H1 (cell line): ENCODE results near the gene MDM4. TPM values are rescaled to one million over a fixed set of nuclear protein-coding genes. Genes with fewer than 3 reads are reported as not detected.

Experiments used
- CTCF ChIA-PET: fragments of 300-600 bp; sonication (Branson Sonifier 250); formaldehyde crosslinking; loops from one replicate; lab custom pipeline; 2021; ENCODE audit not compliant: partially characterized antibody; lab: Charles Lee
- POLR2A ChIA-PET: fragments of 300-600 bp; sonication (Branson Sonifier 250); formaldehyde crosslinking; loops from one replicate; lab custom pipeline; 2021; ENCODE audit warnings: inconsistent platforms; ENCODE audit not compliant: partially characterized antibody; lab: Charles Lee
- DNase-seq, 2 experiments: peaks; one replicate each; pipeline versions ENCODE4 v3.0.0 to v3.0.0-alpha.2; 2010 to 2022; ENCODE audit warnings: low spot score in 2 of 2, low read depth in 1 of 2, mixed read lengths in 1 of 2
- FAIRE-seq: peaks from 2 replicates; lab custom pipeline; 2011; peaks lifted over from hg19 to GRCh38; lab: Jason Lieb, UNC
- H2AFZ ChIP-seq: 2 replicates; pipeline ENCODE4 v1.8.1; 2012; ENCODE audit warnings: low read length, inconsistent platforms
- H2AK5ac ChIP-seq: 2 replicates; pipeline ENCODE4 v1.6.1; 2013; ENCODE audit warnings: low read depth, low read length
- H2BK120ac ChIP-seq: replicated peaks from 2 replicates; pipeline ENCODE3; 2013; ENCODE audit warnings: low read depth, low read length, inconsistent platforms
- H2BK12ac ChIP-seq: 2 replicates; pipeline ENCODE4 v1.6.1; 2013; ENCODE audit warnings: low read depth, low read length
- H2BK15ac ChIP-seq: 2 replicates; pipeline ENCODE4 v1.6.1; 2013; ENCODE audit warnings: low read length
- H2BK20ac ChIP-seq: 2 replicates; pipeline ENCODE4 v1.6.1; 2013; ENCODE audit warnings: low read length
- H2BK5ac ChIP-seq: 2 replicates; pipeline ENCODE4 v1.6.1; 2013; ENCODE audit warnings: low read depth, low read length
- H3K14ac ChIP-seq: 2 replicates; pipeline ENCODE4 v1.6.1; 2013; ENCODE audit warnings: inconsistent platforms; ENCODE audit not compliant: insufficient read length
- H3K18ac ChIP-seq: 2 replicates; pipeline ENCODE4 v1.6.1; 2013; ENCODE audit warnings: low read length; ENCODE audit errors: extremely low read depth
- H3K23ac ChIP-seq: 2 replicates; pipeline ENCODE4 v1.6.1; 2013; ENCODE audit warnings: inconsistent platforms; ENCODE audit not compliant: insufficient read length
- H3K23me2 ChIP-seq: 2 replicates; pipeline ENCODE4 v1.6.1; 2013; ENCODE audit warnings: low read depth, low read length
- H3K27ac ChIP-seq: 2 replicates; pipeline ENCODE4 v1.6.1; 2011; ENCODE audit warnings: low read depth, low read length, inconsistent platforms
- H3K27me3 ChIP-seq, 4 experiments: replicated peaks in 1 of 4; 1 replicate in 1 of 4; 2 replicates in 3 of 4; pipeline versions ENCODE4 v1.6.1 to v1.8.1; 2011 to 2013; ENCODE audit warnings: low read length in 3 of 4, mild to moderate bottlenecking in 3 of 4, inconsistent platforms in 2 of 4, mixed read lengths in 2 of 4, moderate library complexity in 1 of 4; ENCODE audit not compliant: control insufficient read depth in 3 of 4, insufficient read depth in 3 of 4; ENCODE audit errors: extremely low read depth in 1 of 4
- H3K36me3 ChIP-seq, 4 experiments: 2 replicates each; pipeline versions ENCODE4 v1.6.1 to v1.8.1; 2011 to 2013; ENCODE audit warnings: mild to moderate bottlenecking in 4 of 4, low read length in 3 of 4, moderate library complexity in 2 of 4, control low read depth in 1 of 4, inconsistent platforms in 1 of 4; ENCODE audit not compliant: insufficient read depth in 4 of 4, control insufficient read depth in 2 of 4
- H3K4ac ChIP-seq: replicated peaks from 2 replicates; pipeline ENCODE3; 2013; ENCODE audit warnings: low read length, low read depth, mixed read lengths, inconsistent platforms; ENCODE audit not compliant: insufficient read length
- H3K4me1 ChIP-seq, 4 experiments: replicated peaks in 1 of 4; 1 replicate in 1 of 4; 2 replicates in 3 of 4; pipeline versions ENCODE4 v1.6.1 to v1.8.1; 2011 to 2013; ENCODE audit warnings: low read length in 3 of 4, inconsistent platforms in 2 of 4, mixed read lengths in 1 of 4; ENCODE audit not compliant: insufficient read depth in 4 of 4, control insufficient read depth in 3 of 4
- H3K4me2 ChIP-seq, 2 experiments: 2 replicates each; pipeline versions ENCODE4 v1.6.1 to v1.8.1; 2011 to 2013; ENCODE audit warnings: low read depth in 2 of 2, low read length in 2 of 2, control low read depth in 1 of 2, inconsistent platforms in 1 of 2, mild to moderate bottlenecking in 1 of 2; ENCODE audit not compliant: insufficient read depth in 1 of 2
- H3K4me3 ChIP-seq, 4 experiments: fragments of 200-600, 300-600 bp in 1 of 4; sonication (generic), shearing (Covaris generic), sonication (Bioruptor Twin) in 1 of 4; 2 replicates each; pipeline versions ENCODE4 v1.5.1 to v1.8.1; 2011 to 2016; ENCODE audit warnings: low read length in 4 of 4, low read depth in 3 of 4, control low read depth in 2 of 4, inconsistent platforms in 2 of 4, mild to moderate bottlenecking in 2 of 4, mixed read lengths in 1 of 4, moderate library complexity in 1 of 4; ENCODE audit not compliant: insufficient read depth in 2 of 4; ENCODE audit errors: extremely low read depth in 1 of 4
- H3K56ac ChIP-seq: replicated peaks from 2 replicates; pipeline ENCODE3; 2013; ENCODE audit warnings: low read depth, mild to moderate bottlenecking, mixed read lengths, low read length, inconsistent platforms; ENCODE audit not compliant: insufficient read length
- H3K79me1 ChIP-seq: 2 replicates; pipeline ENCODE4 v1.6.1; 2013; ENCODE audit warnings: low read depth, low read length, control low read depth
- H3K79me2 ChIP-seq, 2 experiments: 2 replicates each; pipeline versions ENCODE4 v1.6.1 to v1.8.1; 2012 to 2013; ENCODE audit warnings: low read length in 2 of 2, mild to moderate bottlenecking in 2 of 2, inconsistent platforms in 1 of 2; ENCODE audit not compliant: insufficient read depth in 2 of 2, control insufficient read depth in 1 of 2
- H3K9ac ChIP-seq, 4 experiments: replicated peaks in 1 of 4; 1 replicate in 1 of 4; 2 replicates in 3 of 4; pipeline versions ENCODE4 v1.6.1 to v1.8.1; 2011 to 2013; ENCODE audit warnings: low read depth in 3 of 4, low read length in 3 of 4, control low read depth in 2 of 4, mild to moderate bottlenecking in 2 of 4, moderate library complexity in 2 of 4, inconsistent platforms in 1 of 4; ENCODE audit errors: extremely low read depth in 1 of 4
- H3K9me3 ChIP-seq, 2 experiments: 2 replicates each; pipeline versions ENCODE4 v1.6.1 to v1.8.1; 2012 to 2013; ENCODE audit warnings: mild to moderate bottlenecking in 2 of 2, moderate library complexity in 2 of 2, control low read depth in 1 of 2, inconsistent platforms in 1 of 2, low read depth in 1 of 2, low read length in 1 of 2, mixed read lengths in 1 of 2; ENCODE audit not compliant: insufficient read depth in 2 of 2
- H4K20me1 ChIP-seq, 2 experiments: replicated peaks in 1 of 2; 2 replicates each; pipeline versions ENCODE3 to v1.8.1; 2011 to 2013; ENCODE audit warnings: inconsistent platforms in 2 of 2, low read length in 2 of 2, mild to moderate bottlenecking in 1 of 2; ENCODE audit not compliant: insufficient read depth in 2 of 2, control insufficient read depth in 1 of 2
- H4K5ac ChIP-seq: 2 replicates; pipeline ENCODE4 v1.6.1; 2013; ENCODE audit warnings: low read length, low read depth, mixed read lengths, inconsistent platforms; ENCODE audit not compliant: insufficient read length
- H4K8ac ChIP-seq: 2 replicates; pipeline ENCODE4 v1.8.0; 2013; ENCODE audit warnings: mild to moderate bottlenecking, moderate library complexity, low read length, inconsistent platforms; ENCODE audit not compliant: insufficient read depth; ENCODE audit errors: extremely low read depth
- H4K91ac ChIP-seq: replicated peaks from 2 replicates; pipeline ENCODE3; 2013; ENCODE audit warnings: low read length, mixed read lengths, inconsistent platforms; ENCODE audit not compliant: insufficient read length
- BACH1 ChIP-seq: IDR thresholded peaks from 2 replicates; pipeline ENCODE4 v1.6.1; 2012; ENCODE audit warnings: low read length, improper control_type of control experiment
- CBX8 ChIP-seq: fragments of 300-800, 300-1000 bp; sonication (generic); IDR thresholded peaks from 2 replicates; pipeline ENCODE4 v1.7.1; 2016; ENCODE audit warnings: low read depth, low read length, borderline replicate concordance
- HDAC6 ChIP-seq: IDR thresholded peaks from one replicate; pipeline ENCODE4 v1.7.1; 2012; ENCODE audit warnings: low read depth, mild to moderate bottlenecking, inconsistent platforms, low read length, moderate library complexity
- MAFK ChIP-seq: IDR thresholded peaks from 2 replicates; pipeline ENCODE4 v1.6.1; 2012; ENCODE audit warnings: low read depth, mild to moderate bottlenecking, improper control_type of control experiment, low read length
- NANOG ChIP-seq: IDR thresholded peaks from 2 replicates; pipeline ENCODE4 v1.6.1; 2011; ENCODE audit warnings: low read length, low read depth, mild to moderate bottlenecking, inconsistent platforms; ENCODE audit not compliant: insufficient read depth, poor library complexity, severe bottlenecking
- PHF8 ChIP-seq: fragments of 200-600 bp; sonication (generic); conservative IDR thresholded peaks from 2 replicates; pipeline ENCODE4 v1.7.1; 2012; ENCODE audit warnings: low read depth, mild to moderate bottlenecking, inconsistent platforms, low read length, moderate library complexity
- POLR2A ChIP-seq, 2 experiments: IDR thresholded peaks; 1 replicate in 1 of 2; 2 replicates in 1 of 2; pipeline ENCODE4 v1.6.1; 2011; ENCODE audit warnings: low read depth in 2 of 2, low read length in 2 of 2, mild to moderate bottlenecking in 2 of 2; ENCODE audit errors: control extremely low read depth in 1 of 2
- RBBP5 ChIP-seq: IDR thresholded peaks from 2 replicates; pipeline ENCODE4 v1.7.1; 2012; ENCODE audit warnings: low read depth, mild to moderate bottlenecking, inconsistent platforms, low read length, moderate library complexity, borderline replicate concordance
- TCF12 ChIP-seq: IDR thresholded peaks from 2 replicates; pipeline ENCODE4 v1.6.1; 2011; ENCODE audit warnings: low read depth, mild to moderate bottlenecking, low read length
- TEAD4 ChIP-seq: IDR thresholded peaks from 2 replicates; pipeline ENCODE4 v1.6.1; 2012; ENCODE audit warnings: low read depth, low read length, inconsistent platforms, mixed read lengths
- USF2 ChIP-seq: IDR thresholded peaks from 2 replicates; pipeline ENCODE4 v1.6.1; 2011; ENCODE audit warnings: low read length, improper control_type of control experiment
- WGBS, 2 experiments: shearing (Covaris generic) in 1 of 2; methylation state at CpG; one replicate each; pipeline versions ENCODE4 v1.1.6 to v1.1.7; 2013 to 2015; ENCODE audit warnings: low lambda C conversion rate in 2 of 2, mixed read lengths in 2 of 2, inconsistent platforms in 1 of 2, low coverage in 1 of 2, missing lambda C conversion rate in 1 of 2; ENCODE audit not compliant: insufficient replicate concordance in 2 of 2, insufficient coverage in 1 of 2, insufficient read length in 1 of 2; ENCODE audit errors: extremely low coverage in 1 of 2, missing lambda C conversion rate in 1 of 2; 5-methylcytosine and 5-hydroxymethylcytosine counted together
- polyA plus RNA-seq, 7 experiments: library from polyadenylated mRNA; depleted of rRNA in 3 of 7; stranded (reverse) in 5 of 7; unstranded in 2 of 7; fragments of >200 nt in 5 of 7; fragments of 200-250 nt in 2 of 7; gene quantifications; 1 replicate in 5 of 7; 2 replicates in 1 of 7; 4 replicates in 1 of 7; pipeline versions ENCODE4 v1.2.1 to v1.2.3, GENCODE V29; 2011 to 2013; ENCODE audit warnings: missing spikeins in 2 of 7, mixed read lengths in 2 of 7
- total RNA-seq: library from RNA; stranded (reverse); fragmentation: NEBNext Ultra II Directional; extraction: Animal tissue kit (Norgen Biotek cat#: 25700); gene quantifications from 2 replicates; pipeline ENCODE4 v1.2.1, GENCODE V29; 2021

MDM4 gene
- total and polyA plus RNA-seq, 2 of the 8 experiments (the other 6 are each of a cell fraction or from before 2014, with no cell fraction given): 10.8 to 84.9 TPM

GRCh38 chr1:204588826-204589225 is 72.6 kb downstream of the MDM4 start:
- no peaks in the 10 kb centered on the region for H3K23me2 ChIP-seq
- H2BK20ac ChIP-seq: 0 out of 2 replicates have a peak overlapping the region, but pooled peaks have one; percentile 67
- no peak overlapping the region for H4K91ac ChIP-seq
- no peak overlapping the region for H2AK5ac ChIP-seq
- no peak overlapping the region for H3K14ac ChIP-seq
- ChIA-PET POLR2A (interaction anchor here (1.0 to 2.0 kb wide), 2 partner anchors 14 to 15 kb away, joined by 3 to 7 read pairs; no protein-coding TSS in a partner anchor), CTCF (interaction anchor here (0.9 to 2.2 kb wide), 15 partner anchors 8 to 218 kb away, joined by 3 to 10 read pairs (median 4); no protein-coding TSS in a partner anchor)
- no peaks in the 10 kb centered on the region for H3K9me3 ChIP-seq
- no peak overlapping the region for H2BK5ac ChIP-seq
- H3K36me3 ChIP-seq: no peaks in the 10 kb centered on the region
- H4K20me1 ChIP-seq: no peaks in the 10 kb centered on the region
- H3K56ac ChIP-seq: no peak overlapping the region
- no peak overlapping the region for H3K18ac ChIP-seq
- peaks cover 6 to 14% (median 9%) of the 10 kb centered on the region in 4 experiments for H3K4me1 ChIP-seq
- FAIRE-seq (no peak), DNase-seq (no peak)
- no peak overlapping the region for H2AFZ ChIP-seq
- no peak overlapping the region for H4K5ac ChIP-seq
- H3K23ac ChIP-seq: no peak overlapping the region
- H3K79me1 ChIP-seq: no peaks in the 10 kb centered on the region
- H3K79me2 ChIP-seq: no peaks in the 10 kb centered on the region
- no peak overlapping the region for H3K27ac ChIP-seq
- H3K4me3 ChIP-seq: no peak overlapping the region
- H3K27me3 ChIP-seq: no peaks in the 10 kb centered on the region
- H2BK15ac ChIP-seq: 0 out of 2 replicates have a peak overlapping the region, but pooled peaks have one; percentile 81
- 52% methylated on average over 4 of the region's 5 CpGs; no CpG with 5 or more reads in 1 of the 2 experiments for WGBS, 2 experiments
- no peak overlapping the region for H2BK120ac ChIP-seq
- no peak overlapping the region for H3K4ac ChIP-seq
- no peak overlapping the region for H4K8ac ChIP-seq
- no peak overlapping the region for H3K9ac ChIP-seq
- no peak overlapping the region for H3K4me2 ChIP-seq
- H2BK12ac ChIP-seq: peak overlapping the region; percentile 27; the same call in 1 of the 2 replicates
- no peak for TF ChIP-seq MAFK
- TF ChIP-seq TCF12: no peak
- no peak for TF ChIP-seq BACH1
- TF ChIP-seq NANOG: no peak
- no peak for TF ChIP-seq POLR2A (IDR thresholded peaks at IDR 0.05; ENCODE audit: control extremely low read depth in 1 of 2, low read depth in 2 of 2, low read length in 2 of 2)
- TF ChIP-seq TEAD4: no peak
- no peak for TF ChIP-seq PHF8
- TF ChIP-seq USF2: no peak
- no peak for TF ChIP-seq CBX8
- TF ChIP-seq RBBP5: no peak
- TF ChIP-seq HDAC6: no peak
